ENCODE data around the gene CIC.

Gene CIC

GRCh38 chr19:42269478-42270345, 660 bp downstream of the CIC start:
- DNase-seq (ENCODE audit: low read depth in 2 of 2), result peak in 1 of 2 donors; percentile 20
- peak overlapping the region; percentile 62 to 74 for H3K4me3 ChIP-seq (replicated peaks in 1 of 2; ENCODE audit: low read depth in 2 of 2, low read length in 2 of 2)
- TF ChIP-seq, protein P1, sequence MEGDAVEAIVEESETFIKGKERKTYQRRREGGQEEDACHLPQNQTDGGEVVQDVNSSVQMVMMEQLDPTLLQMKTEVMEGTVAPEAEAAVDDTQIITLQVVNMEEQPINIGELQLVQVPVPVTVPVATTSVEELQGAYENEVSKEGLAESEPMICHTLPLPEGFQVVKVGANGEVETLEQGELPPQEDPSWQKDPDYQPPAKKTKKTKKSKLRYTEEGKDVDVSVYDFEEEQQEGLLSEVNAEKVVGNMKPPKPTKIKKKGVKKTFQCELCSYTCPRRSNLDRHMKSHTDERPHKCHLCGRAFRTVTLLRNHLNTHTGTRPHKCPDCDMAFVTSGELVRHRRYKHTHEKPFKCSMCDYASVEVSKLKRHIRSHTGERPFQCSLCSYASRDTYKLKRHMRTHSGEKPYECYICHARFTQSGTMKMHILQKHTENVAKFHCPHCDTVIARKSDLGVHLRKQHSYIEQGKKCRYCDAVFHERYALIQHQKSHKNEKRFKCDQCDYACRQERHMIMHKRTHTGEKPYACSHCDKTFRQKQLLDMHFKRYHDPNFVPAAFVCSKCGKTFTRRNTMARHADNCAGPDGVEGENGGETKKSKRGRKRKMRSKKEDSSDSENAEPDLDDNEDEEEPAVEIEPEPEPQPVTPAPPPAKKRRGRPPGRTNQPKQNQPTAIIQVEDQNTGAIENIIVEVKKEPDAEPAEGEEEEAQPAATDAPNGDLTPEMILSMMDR (IDR thresholded peaks at IDR 0.05; ENCODE audit: low read depth, low read length), result no peak

- peak overlapping the region; percentile 62 to 74 for H3K4me3 ChIP-seq (replicated peaks in 1 of 2; ENCODE audit: low read depth in 2 of 2, low read length in 2 of 2)
- peak; percentile 67 to 84 for DNase-seq (ENCODE audit: low read depth in 2 of 2)
- TF ChIP-seq, protein P1 (IDR thresholded peaks at IDR 0.05; ENCODE audit: low read depth, low read length), result no peak
Observed at GRCh38 chr19:42270346-42271044, 1.4 kb downstream of the CIC start.

DNA sequence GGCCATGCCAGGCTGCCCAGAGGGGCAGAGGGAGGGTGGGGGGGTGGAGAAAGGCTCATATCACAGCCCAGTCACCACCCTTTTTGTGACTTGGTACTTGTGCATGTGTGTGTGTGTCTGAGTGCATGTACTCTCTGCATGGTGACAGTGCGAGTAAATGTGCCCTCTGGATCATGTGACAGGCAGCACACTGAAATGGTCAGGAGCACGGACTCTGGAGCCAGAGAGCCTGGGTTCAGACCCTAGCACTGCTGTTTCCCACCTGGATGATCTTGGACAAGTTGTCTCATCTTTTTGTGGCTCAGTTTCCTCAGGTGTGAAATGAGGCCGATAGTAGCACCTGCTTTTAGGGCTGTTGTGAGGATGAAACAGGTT, 2.0 kb downstream of the CIC start:
- peak overlapping the region; percentile 62 to 74 for H3K4me3 ChIP-seq (replicated peaks in 1 of 2; ENCODE audit: low read depth in 2 of 2, low read length in 2 of 2)
- DNase-seq (ENCODE audit: low read depth in 2 of 2), result no peak
- TF ChIP-seq, protein P1 (IDR thresholded peaks at IDR 0.05; ENCODE audit: low read depth, low read length), result no peak

DNA sequence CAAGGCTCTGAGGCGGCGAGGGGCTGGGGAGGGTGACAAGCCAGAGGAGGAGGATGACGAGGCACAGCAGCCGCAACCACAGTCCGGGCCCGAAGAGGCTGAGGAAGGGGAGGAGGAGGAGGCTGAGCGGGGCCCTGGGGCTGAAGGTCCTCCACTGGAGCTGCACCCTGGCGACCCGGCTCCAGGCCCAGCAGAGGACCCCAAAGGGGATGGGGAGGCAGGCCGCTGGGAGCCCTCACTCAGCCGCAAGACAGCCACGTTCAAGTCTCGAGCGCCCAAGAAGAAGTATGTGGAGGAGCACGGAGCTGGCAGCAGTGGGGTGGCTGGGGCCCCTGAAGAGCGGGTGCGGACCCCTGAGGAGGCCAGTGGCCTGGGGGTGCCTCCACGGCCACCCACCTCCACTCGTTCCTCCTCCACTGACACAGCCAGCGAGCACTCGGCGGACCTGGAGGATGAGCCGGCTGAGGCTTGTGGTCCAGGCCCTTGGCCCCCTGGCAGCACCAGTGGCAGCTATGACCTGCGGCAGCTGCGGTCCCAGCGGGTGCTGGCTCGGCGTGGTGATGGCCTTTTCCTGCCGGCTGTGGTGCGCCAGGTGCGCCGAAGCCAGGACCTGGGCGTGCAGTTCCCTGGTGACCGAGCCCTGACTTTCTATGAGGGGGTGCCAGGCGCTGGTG, 2.9 kb downstream of the CIC start:
- TF ChIP-seq, protein P1 (IDR thresholded peaks at IDR 0.05; ENCODE audit: low read depth, low read length), result no peak
- no peak overlapping the region for H3K4me3 ChIP-seq (replicated peaks in 1 of 2; ENCODE audit: low read depth in 2 of 2, low read length in 2 of 2)
- no peak for DNase-seq (ENCODE audit: low read depth in 2 of 2)

DNA sequence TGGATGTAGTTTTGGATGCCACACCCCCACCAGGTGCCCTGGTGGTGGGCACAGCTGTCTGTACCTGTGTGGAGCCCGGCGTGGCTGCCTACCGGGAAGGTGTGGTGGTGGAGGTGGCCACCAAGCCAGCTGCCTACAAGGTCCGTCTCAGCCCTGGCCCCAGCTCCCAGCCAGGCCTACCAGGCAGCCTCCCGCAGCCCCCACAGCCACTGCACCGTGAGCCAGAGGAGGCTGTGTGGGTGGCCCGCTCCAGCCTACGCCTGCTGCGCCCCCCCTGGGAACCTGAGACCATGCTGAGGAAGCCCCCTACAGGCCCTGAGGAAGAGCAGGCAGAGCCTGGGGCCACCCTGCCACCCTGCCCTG, 3.5 kb downstream of the CIC start:
- TF ChIP-seq, protein P1 (IDR thresholded peaks at IDR 0.05; ENCODE audit: low read depth, low read length), result no peak
- H3K4me3 ChIP-seq (replicated peaks in 1 of 2; ENCODE audit: low read depth in 2 of 2, low read length in 2 of 2), result no peak overlapping the region
- DNase-seq (ENCODE audit: low read depth in 2 of 2), result no peak

DNA sequence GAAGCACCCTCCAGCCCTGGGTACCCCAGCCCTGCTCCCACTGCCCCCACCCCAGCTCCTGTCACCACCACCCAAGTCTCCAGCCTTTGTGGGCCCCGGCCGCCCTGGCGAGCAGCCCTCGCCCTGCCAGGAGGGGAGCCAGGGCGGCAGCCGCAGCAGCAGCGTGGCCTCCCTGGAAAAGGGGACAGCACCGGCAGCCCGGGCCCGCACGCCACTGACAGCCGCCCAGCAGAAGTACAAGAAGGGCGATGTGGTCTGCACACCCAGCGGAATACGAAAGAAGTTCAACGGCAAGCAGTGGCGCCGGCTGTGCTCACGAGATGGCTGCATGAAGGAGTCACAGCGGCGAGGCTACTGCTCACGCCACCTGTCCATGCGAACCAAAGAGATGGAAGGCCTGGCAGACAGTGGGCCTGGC, 3.9 kb downstream of the CIC start:
- no peak for DNase-seq (ENCODE audit: low read depth in 2 of 2)
- TF ChIP-seq, protein P1 (IDR thresholded peaks at IDR 0.05; ENCODE audit: low read depth, low read length), result no peak
- no peak overlapping the region for H3K4me3 ChIP-seq (replicated peaks in 1 of 2; ENCODE audit: low read depth in 2 of 2, low read length in 2 of 2)
